Measurements from ENCODE around the gene PPM1L.

PPM1L gene

GRCh38 chr3:160768031-160768430, 12.0 kb downstream of the PPM1L start:
- DNase-seq, result no peak

GRCh38 chr3:160768918-160769317, 12.9 kb downstream of the PPM1L start:
- DNase-seq, result no peak

GRCh38 chr3:160771811-160772459, 15.9 kb downstream of the PPM1L start:
- DNase-seq, result no peak

- DNase-seq, result no peak
Observed at GRCh38 chr3:160773722-160774121, 17.7 kb downstream of the PPM1L start.

GRCh38 chr3:160774172-160774571, 18.1 kb downstream of the PPM1L start:
- no peak for DNase-seq

GRCh38 chr3:160778480-160778879, 22.4 kb downstream of the PPM1L start:
- DNase-seq, result no peak

- no peak for DNase-seq
Observed at GRCh38 chr3:160779040-160779439, 23.0 kb downstream of the PPM1L start.

GRCh38 chr3:160780245-160780644, 24.2 kb downstream of the PPM1L start:
- no peak for DNase-seq

- no peak for DNase-seq
Observed at GRCh38 chr3:160781402-160781801, 25.4 kb downstream of the PPM1L start.

- no peak for DNase-seq
Observed at GRCh38 chr3:160781863-160782262, 25.8 kb downstream of the PPM1L start.

GRCh38 chr3:160784853-160785252, 28.8 kb downstream of the PPM1L start:
- no peak for DNase-seq

GRCh38 chr3:160790726-160791125, 34.7 kb downstream of the PPM1L start:
- no peak for DNase-seq

- DNase-seq, result no peak
Observed at GRCh38 chr3:160792540-160792939, 36.5 kb downstream of the PPM1L start.

- no peak for DNase-seq
Observed at GRCh38 chr3:160793722-160794252, 37.8 kb downstream of the PPM1L start.

- no peak for DNase-seq
Observed at GRCh38 chr3:160796089-160796812, 40.2 kb downstream of the PPM1L start.

GRCh38 chr3:160796813-160797164, 40.8 kb downstream of the PPM1L start:
- DNase-seq, result no peak

GRCh38 chr3:160797356-160797755, 41.3 kb downstream of the PPM1L start:
- DNase-seq, result no peak

- no peak for DNase-seq
Observed at GRCh38 chr3:160801386-160802118, 45.5 kb downstream of the PPM1L start.

- DNase-seq, result no peak
Observed at GRCh38 chr3:160804762-160805161, 48.7 kb downstream of the PPM1L start.

GRCh38 chr3:160806094-160806493, 50.1 kb downstream of the PPM1L start:
- DNase-seq, result no peak

GRCh38 chr3:160806686-160807085, 50.7 kb downstream of the PPM1L start:
- no peak for DNase-seq

GRCh38 chr3:160808838-160809237, 52.8 kb downstream of the PPM1L start:
- no peak for DNase-seq

GRCh38 chr3:160809453-160809852, 53.4 kb downstream of the PPM1L start:
- no peak for DNase-seq

All from activated effector memory CD4-positive, alpha-beta T cell treated with Interleukin-2 at 50 U/mL for 16 hours (primary cell).